Right cardiac atrium (tissue), 5 donors: ENCODE data around the gene CNTFR. TPM values are rescaled to one million over a fixed set of nuclear protein-coding genes. Genes with fewer than 3 reads are reported as not detected.

ENCODE experiments used
- ATAC-seq, 2 donors: fragments of 200-7000 bp; cut with Tn5 transposase; one replicate each; pipeline versions ENCODE4 v1.8.0 to v1.9.1; 2020; ENCODE audit warnings: moderate library complexity in 2 of 2, mild to moderate bottlenecking in 1 of 2
- DNase-seq, 3 donors: peaks; one replicate each; pipeline ENCODE4 v3.0.0-alpha.2; 2020
- H3K27ac ChIP-seq: one replicate; pipeline ENCODE4 v1.5.1; 2013; ENCODE audit warnings: mild to moderate bottlenecking, low read length, control low read depth, moderate library complexity
- H3K27me3 ChIP-seq: one replicate; pipeline ENCODE4 v1.6.1; 2013; ENCODE audit not compliant: control insufficient read depth, insufficient read depth
- H3K4me1 ChIP-seq: one replicate; pipeline ENCODE4 v1.6.1; 2013; ENCODE audit warnings: low read length; ENCODE audit not compliant: control insufficient read depth, insufficient read depth
- H3K4me3 ChIP-seq: one replicate; pipeline ENCODE4 v1.5.1; 2013; ENCODE audit warnings: low read length, control low read depth
- H3K9me3 ChIP-seq: one replicate; pipeline ENCODE4 v1.6.1; 2013; ENCODE audit warnings: low read length; ENCODE audit not compliant: control insufficient read depth
- WGBS: extraction: QIAGEN DNeasy Blood & Tissue Kit; methylation state at CpG from one replicate; pipeline ENCODE4 v1.1.7; 2013; 5-methylcytosine and 5-hydroxymethylcytosine counted together
- intact Hi-C, 4 donors: fragments of 100-400 bp; cut with DNase I; formaldehyde crosslinking; loops; one replicate each; pipeline versions ENCODE4 v1.11.0 to v1.14.0; 2022 to 2023
- polyA plus RNA-seq: library from polyadenylated mRNA; stranded (reverse); fragments of 200-250 nt; gene quantifications from one replicate; pipeline ENCODE4 v1.2.3, GENCODE V29; 2013
- total RNA-seq, 4 donors: library from RNA; stranded (reverse); fragmentation: NEBNext Ultra II Directional; extraction: Animal tissue kit (Norgen Biotek cat#: 25700); gene quantifications; one replicate each; pipeline ENCODE4 v1.2.1, GENCODE V29; 2021
- donor health status: healthy with polysubstance abuse.
- donor health status: DM: no; HTN: yes; CAD: no.
- donor health status: DM: no; HTN: no; CAD: no.
- donor health status: DM: no; HTN: yes; CAD: no; lungs with severe emphysema.
- donor health status: DM: yes; HTN: yes; CAD: no.

The CNTFR gene
- total and polyA plus RNA-seq, 5 donors: 14.9 to 66.4 (median 51.5) TPM

DNA sequence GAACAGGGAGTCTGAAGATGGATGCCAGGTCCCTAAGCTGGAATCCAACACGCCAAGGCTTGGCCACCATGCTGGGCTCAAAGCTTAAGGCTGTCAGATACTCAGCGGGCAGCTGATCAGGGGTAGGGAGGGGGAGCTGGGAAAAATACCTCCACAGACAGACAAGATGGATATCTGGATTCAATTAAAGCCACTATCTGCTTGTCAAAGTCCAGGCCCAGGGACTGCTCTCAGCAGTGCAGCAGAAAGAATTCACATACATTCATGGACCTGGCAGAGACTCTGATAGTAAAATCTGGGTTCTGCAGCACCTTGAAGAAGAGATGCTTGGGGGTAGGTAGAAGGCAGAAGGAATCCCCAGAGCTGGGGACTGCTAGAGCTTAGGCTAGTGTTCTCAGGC is 25.6 kb upstream of the CNTFR start:
- Histone ChIP-seq H3K9me3 (no peaks in the 10 kb centered on the region), H3K4me3 (no peak overlapping the region), H3K27ac (no peak overlapping the region), H3K27me3 (no peaks in the 10 kb centered on the region), H3K4me1 (peaks cover 15% of the 10 kb centered on the region)
- intact Hi-C loops: loop anchor here in 1 of 4 donors (10.0 kb wide), 1 partner anchor 280 kb away; no protein-coding TSS in a partner anchor
- DNase-seq (no peak), ATAC-seq (no peak)
- WGBS: 82% methylated on average over 2 of the region's 2 CpGs

DNA sequence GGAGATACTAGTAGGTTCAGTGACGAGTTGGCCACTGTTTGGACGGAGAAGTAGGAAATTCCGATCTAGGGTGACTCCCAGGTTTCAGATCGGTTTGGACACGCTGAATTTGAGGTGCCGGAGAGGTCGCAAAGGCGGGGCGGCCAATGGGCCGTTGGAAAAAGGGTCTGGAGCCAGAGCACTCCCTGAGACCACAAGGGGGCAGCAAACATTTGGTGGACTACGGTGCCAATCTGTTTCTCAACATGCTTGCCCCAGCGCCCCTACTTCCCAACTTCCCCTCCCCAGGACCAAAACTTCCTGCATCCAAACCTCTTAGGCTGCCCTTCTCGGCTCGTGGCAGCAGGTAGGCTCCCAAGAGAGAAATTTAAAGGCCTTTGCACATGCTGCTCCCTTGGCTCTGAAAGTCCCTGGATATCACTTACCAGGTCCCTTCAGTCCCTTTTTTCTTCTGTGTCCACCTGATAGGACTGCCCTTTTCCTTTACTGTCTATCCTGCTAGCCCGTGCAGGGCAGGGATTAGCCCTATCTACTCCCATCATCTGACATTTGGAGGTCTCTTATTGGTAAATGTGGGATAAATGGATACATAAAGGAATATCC is 23.4 kb upstream of the CNTFR start:
- DNase-seq (peak; percentile 79 to 88 (median 85)), ATAC-seq (peak; percentile 67 to 71)
- Histone ChIP-seq H3K9me3 (no peaks in the 10 kb centered on the region), H3K27ac (peak overlapping the region; percentile 63), H3K4me1 (peaks cover 10% of the 10 kb centered on the region), H3K27me3 (no peaks in the 10 kb centered on the region), H3K4me3 (peak overlapping the region; percentile 89)
- 3% methylated on average over 15 of the region's 15 CpGs for WGBS
- intact Hi-C loops: loop anchor here in 1 of 4 donors (10.0 kb wide), 1 partner anchor 278 kb away; no protein-coding TSS in a partner anchor

DNA sequence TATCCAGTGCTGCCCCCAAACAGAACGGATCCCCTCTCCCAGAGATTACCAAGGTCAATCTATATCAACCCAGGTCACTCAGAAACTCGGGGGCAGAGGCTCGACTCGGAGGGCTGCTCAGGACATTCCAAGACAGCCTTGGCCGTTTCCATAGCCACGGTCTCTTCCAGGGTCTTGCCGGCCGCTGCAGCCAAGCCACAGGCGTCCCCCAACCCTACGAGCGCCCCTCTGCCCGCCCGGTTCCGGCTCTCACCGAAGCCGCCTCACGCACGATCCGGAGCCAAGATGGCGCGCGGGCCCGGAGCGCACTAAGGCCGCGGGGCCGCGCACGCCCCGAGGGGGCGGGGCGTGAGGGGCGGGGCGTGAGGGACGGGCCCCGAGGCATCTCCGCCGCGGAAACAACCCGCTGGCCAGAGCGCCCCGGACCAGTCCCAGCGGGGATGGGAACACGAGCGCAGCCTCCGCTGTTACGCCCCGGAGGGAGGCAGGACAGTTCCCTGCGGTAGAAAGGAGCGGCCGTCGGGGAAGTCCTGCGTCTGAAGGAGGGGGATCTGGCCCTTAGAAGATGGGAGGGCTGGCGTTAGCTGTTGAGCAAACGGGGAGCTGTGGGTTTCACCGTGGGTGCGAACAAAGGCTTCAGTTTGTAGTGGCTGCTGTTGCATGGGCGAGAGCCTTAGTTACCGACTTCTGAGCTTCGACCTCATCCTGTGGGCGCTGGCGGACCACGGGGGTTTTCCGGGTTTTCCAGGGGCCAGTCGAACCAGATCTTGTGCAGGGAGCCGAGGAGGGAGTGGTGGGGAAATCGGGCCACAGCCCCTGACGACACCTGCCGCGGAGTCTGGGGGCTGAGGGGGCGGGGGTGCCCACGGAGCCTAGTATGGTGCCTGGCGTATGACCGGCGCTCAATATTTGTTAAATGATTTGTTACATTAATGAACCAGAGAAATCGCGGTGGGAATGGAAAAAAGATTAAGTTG is 22.6 kb upstream of the CNTFR start, which contains the start of gene RPP25L:
Gene RPP25L (minus strand): TSS at position 287 of the 977 bp plus-strand sequence. CDS start 801 bp downstream, outside the sequence.
- intact Hi-C loops: loop anchor here in 1 of 4 donors (10.0 kb wide), 1 partner anchor 277 kb away; no protein-coding TSS in a partner anchor

DNA sequence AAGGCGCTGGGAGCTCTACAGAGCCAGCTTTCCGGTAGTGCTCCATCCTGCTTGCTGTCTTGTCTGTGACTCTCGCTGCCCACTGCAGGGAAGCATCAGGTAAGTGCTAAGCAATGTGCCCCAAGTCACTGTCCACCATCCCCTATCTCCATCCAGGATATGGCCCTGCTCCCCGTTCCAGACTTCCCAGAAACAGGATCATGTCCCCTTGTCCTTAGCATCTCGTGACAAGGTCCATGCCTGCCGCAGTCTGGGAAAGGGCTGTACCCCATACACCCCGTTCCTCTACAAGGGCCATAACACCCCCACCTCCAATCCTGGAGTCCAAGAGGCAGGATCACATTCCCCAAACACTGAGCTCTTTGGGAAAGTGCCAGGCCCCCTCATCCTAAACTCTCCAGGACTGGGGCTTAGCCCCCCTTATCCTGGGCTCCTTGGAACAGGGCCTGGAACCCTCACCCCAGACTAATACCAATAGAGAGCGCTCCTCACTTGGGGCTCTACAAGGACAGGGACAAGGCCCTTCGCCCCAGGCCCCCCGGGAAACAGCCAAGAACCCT is 21.8 kb upstream of the CNTFR start:
- Histone ChIP-seq H3K9me3 (no peaks in the 10 kb centered on the region), H3K4me3 (peak overlapping the region; percentile 89), H3K27ac (peak overlapping the region; percentile 97), H3K4me1 (peaks cover 10% of the 10 kb centered on the region), H3K27me3 (no peaks in the 10 kb centered on the region)
- 62% methylated on average over 10 of the region's 10 CpGs for WGBS
- ATAC-seq: peak; percentile 34 to 40
- intact Hi-C loops: loop anchor here in 1 of 4 donors (10.0 kb wide), 1 partner anchor 277 kb away; no protein-coding TSS in a partner anchor
- peak; percentile 41 to 60 (median 59) for DNase-seq

More for the DNA sequence above, 22.6 kb upstream of the CNTFR start, which contains the start of gene RPP25L:
- no peaks in the 10 kb centered on the region for H3K27me3 ChIP-seq
- H3K27ac ChIP-seq: peak within 1 kb of the TSS; percentile 97
- ATAC-seq (peak; percentile 96 to 97), DNase-seq (peak; percentile 91 to 96 (median 95))
- peaks cover 10% of the 10 kb centered on the region for H3K4me1 ChIP-seq
- H3K4me3 ChIP-seq: peak within 1 kb of the TSS; percentile 89
- under 1% methylated on average over 77 of the region's 77 CpGs for WGBS
- H3K9me3 ChIP-seq: no peaks in the 10 kb centered on the region

DNA sequence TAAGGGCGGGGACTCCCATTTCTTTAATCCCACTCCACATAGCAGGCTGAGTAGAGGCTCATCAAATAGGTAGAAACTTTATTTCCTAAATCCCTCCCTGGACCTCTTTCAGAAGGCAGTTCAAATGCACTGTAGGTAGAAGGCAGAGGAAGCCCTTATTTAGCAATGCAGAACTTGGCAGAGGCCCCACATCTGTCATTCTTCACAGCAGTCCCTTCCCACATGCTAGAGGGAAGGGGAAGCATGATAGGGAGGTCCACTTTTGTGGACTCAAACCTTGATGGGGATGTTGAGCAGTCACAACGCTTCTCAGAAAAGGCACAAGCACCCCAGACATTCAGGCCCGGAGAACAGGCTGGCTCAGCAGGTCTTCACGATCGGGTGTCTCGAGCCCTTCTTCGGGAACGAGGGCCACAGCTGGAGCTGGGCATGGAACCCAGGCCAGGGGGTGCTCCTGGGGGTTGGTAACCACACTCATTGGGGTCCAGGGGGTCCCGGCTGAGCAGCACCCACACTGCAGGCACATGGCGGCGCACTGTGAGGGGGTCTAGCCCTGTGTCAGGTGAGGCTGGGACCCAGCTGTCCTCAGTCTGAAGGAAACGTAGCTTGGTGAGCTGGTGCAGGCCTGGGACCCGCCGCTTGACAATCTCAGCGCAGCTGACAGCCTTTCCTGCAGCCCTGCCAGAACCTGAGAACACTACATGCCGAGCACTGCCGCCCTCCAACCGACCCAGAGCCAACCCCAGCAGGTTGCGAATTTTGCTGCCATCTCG is 21.1 kb upstream of the CNTFR start:
- Histone ChIP-seq H3K4me3 (no peak overlapping the region), H3K9me3 (no peaks in the 10 kb centered on the region), H3K27me3 (no peaks in the 10 kb centered on the region), H3K4me1 (peaks cover 10% of the 10 kb centered on the region), H3K27ac (no peak overlapping the region)
- 93% methylated on average over 20 of the region's 20 CpGs for WGBS
- no peak for ATAC-seq
- peak in 1 of 3 donors; percentile 70 for DNase-seq
- intact Hi-C loops: loop anchor here in 1 of 4 donors (10.0 kb wide), 1 partner anchor 276 kb away; no protein-coding TSS in a partner anchor

DNA sequence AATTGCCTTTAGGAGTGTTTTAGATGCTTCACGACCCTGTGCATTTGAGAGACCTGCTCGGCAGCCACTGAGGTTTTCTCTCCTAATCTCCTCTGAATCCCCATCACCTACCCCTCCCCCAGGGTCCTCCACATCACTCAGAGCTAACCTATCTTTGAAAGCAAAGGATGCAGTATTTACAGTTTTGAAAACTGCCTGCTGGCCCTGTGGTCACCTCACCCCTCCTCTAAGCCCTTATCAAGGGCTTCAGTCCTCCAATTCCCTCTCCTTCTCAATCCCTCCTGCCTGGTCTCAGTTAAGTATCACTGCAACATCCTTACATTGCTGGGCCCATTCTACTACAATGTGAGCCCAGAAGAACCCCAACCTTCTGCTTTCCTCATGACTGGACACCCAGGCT is 17.8 kb upstream of the CNTFR start:
- intact Hi-C loops: loop anchor here in 1 of 4 donors (10.0 kb wide), 2 partner anchors 183 to 273 kb away; no protein-coding TSS in a partner anchor
- H3K9me3 ChIP-seq: no peaks in the 10 kb centered on the region
- no peak overlapping the region for H3K4me3 ChIP-seq
- 48% methylated on average over 2 of the region's 2 CpGs for WGBS
- H3K4me1 ChIP-seq: peaks cover 8% of the 10 kb centered on the region
- H3K27me3 ChIP-seq: no peaks in the 10 kb centered on the region
- no peak overlapping the region for H3K27ac ChIP-seq
- no peak for DNase-seq
- no peak for ATAC-seq

DNA sequence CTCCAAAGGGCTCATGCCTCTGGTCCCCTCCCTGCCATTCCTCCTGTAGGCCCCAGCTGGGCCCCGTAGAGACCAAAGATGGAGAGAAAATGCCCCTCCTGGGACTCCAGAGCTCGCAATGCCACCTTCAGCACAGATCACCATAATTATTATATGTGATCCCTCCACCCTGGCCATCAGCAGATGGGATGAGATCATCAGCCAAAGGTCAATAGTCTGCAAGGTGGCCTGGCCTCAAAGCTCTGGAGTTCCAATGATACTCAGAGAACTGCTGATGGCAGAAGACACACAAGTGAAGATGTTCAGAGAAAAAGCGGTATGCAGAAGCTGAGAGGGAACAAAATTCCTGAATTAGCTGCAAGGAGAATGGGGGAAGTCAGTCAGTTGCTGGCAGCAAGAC is 17.4 kb upstream of the CNTFR start:
- Histone ChIP-seq H3K27me3 (no peaks in the 10 kb centered on the region), H3K27ac (no peak overlapping the region), H3K4me3 (no peak overlapping the region), H3K4me1 (peaks cover 8% of the 10 kb centered on the region), H3K9me3 (no peaks in the 10 kb centered on the region)
- WGBS: 84% methylated on average over 3 of the region's 3 CpGs
- DNase-seq (peak in 1 of 3 donors; percentile 14), ATAC-seq (no peak)
- intact Hi-C loops: loop anchor here in 1 of 4 donors (10.0 kb wide), 2 partner anchors 182 to 272 kb away; no protein-coding TSS in a partner anchor

DNA sequence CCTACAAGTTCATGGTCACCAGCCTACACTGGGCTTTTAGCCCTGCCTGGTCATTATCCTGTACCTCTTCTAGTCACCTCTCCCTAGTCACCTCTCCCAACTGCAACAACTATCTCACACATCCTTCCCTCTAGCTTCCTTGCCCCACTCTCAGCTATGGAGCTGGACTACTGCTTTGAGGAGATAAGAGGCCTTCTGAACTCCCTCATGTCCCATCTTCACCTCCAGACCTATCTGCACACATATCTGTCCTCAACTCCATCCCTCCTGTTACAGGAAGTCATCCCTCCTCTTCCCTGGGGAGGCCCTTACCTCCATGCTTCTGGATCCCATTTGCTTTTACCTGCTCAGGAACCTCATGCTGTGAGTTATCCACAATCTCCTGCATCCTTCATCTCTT is 16.7 kb upstream of the CNTFR start:
- Histone ChIP-seq H3K4me3 (no peak overlapping the region), H3K4me1 (peaks cover 6% of the 10 kb centered on the region), H3K9me3 (no peaks in the 10 kb centered on the region), H3K27ac (no peak overlapping the region), H3K27me3 (no peaks in the 10 kb centered on the region)
- no peak for DNase-seq
- ATAC-seq: no peak
- intact Hi-C loops: loop anchor here in 1 of 4 donors (10.0 kb wide), 2 partner anchors 181 to 271 kb away; no protein-coding TSS in a partner anchor

DNA sequence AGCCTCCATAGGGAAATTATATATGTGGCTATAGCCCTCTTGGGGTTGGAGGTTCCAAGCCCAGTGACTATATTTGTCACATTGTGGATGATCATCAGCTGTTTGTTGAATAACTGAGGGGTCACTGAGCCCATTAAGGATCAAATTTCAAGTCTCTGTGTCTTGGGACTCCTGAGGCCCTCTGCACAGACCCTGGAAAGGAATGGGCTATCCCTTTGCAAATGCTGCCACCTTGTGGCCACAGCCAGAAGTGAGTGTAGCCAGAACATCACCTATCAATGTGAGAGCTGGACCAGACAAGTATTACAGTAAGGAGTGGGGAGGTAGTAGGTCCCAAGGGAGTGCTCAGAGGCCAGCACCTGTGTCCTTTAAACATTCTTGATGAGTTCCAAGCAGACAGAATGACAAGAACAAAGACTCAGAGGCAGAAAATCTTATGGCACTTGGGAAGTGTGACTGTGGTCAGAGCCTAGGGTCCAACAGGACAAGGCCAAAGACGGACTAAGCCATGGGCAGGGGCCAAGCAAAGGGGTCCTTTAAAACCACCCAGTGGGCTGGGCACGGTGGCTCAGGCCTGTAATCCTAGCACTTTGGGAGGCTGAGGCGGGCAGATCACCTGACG is 14.2 kb upstream of the CNTFR start:
- Histone ChIP-seq H3K27ac (no peak overlapping the region), H3K4me3 (no peak overlapping the region), H3K9me3 (no peaks in the 10 kb centered on the region), H3K4me1 (peaks cover 3% of the 10 kb centered on the region), H3K27me3 (no peaks in the 10 kb centered on the region)
- WGBS: 49% methylated on average over 4 of the region's 4 CpGs
- intact Hi-C loops: loop anchor here in 2 of 4 donors (5.0 to 10.0 kb wide), 3 partner anchors 101 to 269 kb away; no protein-coding TSS in a partner anchor
- peak; percentile 86 to 89 for ATAC-seq
- DNase-seq: peak; percentile 79 to 96 (median 90)
